ENCODE measurements around the gene PALMD.

The PALMD gene

DNA sequence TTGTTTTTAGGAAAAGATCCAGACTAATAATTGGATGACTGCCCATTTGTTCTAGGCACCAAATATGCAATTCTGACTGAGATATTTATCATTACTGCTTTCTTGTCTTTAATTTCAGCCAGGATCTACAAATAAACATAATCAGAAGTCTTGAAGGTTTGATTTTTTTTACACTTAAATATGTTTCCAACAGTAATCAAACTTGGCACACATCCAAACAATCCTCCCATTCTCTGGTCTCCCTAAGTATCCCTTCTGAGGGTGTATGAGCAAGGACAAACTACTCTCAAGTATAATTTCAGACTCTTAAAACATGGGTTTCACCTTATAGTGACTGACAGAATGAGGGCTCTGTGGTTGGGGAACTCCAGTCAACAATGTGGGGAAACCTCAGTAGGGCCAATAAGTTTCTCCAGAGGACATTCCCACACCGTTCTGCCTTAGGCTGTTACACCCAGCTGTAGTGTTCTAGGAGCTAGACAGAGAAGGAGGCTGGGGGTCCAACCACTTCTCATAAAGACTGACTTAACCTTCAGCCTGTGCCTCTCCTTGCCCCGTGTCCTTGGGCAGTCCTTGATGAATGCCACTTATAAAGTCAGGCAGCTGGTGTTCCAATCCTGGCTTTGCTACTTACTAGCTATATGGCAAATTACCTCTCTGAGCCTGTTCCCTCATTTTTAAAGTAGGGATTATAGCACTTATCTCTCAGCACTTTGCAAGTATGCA lies 1.5 kb upstream of the PALMD start:
- CTCF ChIA-PET, result interaction anchor here (1.1 to 1.5 kb wide), 2 partner anchors 10 to 13 kb away, joined by 4 to 8 read pairs; no protein-coding TSS in a partner anchor
- no peak for DNase-seq (ENCODE audit: extremely low spot score)
- POLR2A ChIA-PET, result no interaction called here
- TF ChIP-seq, protein P1, sequence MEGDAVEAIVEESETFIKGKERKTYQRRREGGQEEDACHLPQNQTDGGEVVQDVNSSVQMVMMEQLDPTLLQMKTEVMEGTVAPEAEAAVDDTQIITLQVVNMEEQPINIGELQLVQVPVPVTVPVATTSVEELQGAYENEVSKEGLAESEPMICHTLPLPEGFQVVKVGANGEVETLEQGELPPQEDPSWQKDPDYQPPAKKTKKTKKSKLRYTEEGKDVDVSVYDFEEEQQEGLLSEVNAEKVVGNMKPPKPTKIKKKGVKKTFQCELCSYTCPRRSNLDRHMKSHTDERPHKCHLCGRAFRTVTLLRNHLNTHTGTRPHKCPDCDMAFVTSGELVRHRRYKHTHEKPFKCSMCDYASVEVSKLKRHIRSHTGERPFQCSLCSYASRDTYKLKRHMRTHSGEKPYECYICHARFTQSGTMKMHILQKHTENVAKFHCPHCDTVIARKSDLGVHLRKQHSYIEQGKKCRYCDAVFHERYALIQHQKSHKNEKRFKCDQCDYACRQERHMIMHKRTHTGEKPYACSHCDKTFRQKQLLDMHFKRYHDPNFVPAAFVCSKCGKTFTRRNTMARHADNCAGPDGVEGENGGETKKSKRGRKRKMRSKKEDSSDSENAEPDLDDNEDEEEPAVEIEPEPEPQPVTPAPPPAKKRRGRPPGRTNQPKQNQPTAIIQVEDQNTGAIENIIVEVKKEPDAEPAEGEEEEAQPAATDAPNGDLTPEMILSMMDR (IDR thresholded peaks at IDR 0.05; ENCODE audit: control extremely low read depth, extremely low read depth, low read depth, missing control alignments), result no peak

DNA sequence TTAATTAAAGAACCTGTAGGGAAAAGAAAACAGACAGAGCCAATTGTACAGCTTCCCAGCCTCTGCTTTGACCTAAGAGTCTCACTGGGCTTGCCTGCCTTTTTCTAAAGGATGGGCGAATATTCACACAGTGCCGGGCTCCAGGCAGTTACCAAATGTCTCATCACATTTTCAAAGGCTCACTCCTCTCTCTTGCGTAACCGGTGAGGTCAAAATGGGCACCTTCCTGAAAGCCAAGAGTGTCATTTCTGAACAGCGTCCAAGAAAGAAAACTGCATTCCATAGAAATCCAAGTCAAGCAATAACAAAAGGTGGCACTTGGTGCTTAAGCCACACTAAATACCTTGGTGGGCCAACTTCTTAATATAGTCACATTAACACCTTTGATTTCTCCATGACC lies 710 bp upstream of the PALMD start:
- TF ChIP-seq, protein P1 (IDR thresholded peaks at IDR 0.05; ENCODE audit: control extremely low read depth, extremely low read depth, low read depth, missing control alignments), result no peak
- DNase-seq (ENCODE audit: extremely low spot score), result no peak
- POLR2A ChIA-PET, result no interaction called here
- CTCF ChIA-PET, result interaction anchor here (1.5 kb wide), 2 partner anchors 11 to 25 kb away, joined by 3 to 8 read pairs; no protein-coding TSS in a partner anchor

DNA sequence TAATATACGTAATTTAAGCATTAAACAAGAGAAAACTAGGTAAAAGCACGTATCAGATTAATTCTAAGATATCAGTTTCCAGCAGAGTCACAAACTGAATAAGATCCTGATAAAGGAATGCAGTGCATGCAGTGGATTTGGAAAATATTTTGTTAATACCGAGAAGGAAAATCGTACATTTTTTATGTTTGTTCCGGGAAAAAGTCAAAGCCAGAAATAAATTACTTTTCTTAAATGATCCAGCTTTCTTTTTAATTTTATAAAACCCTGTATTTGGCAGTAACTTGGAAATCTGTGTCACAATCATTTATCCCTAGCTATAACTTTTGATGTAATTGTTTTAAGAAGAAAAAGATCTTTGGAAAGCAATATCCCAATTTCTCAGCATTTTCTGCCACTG lies 955 bp downstream of the PALMD start:
- DNase-seq (ENCODE audit: extremely low spot score), result no peak
- CTCF ChIA-PET, result interaction anchor here (0.9 kb wide), 1 partner anchor 17 kb away, joined by 3 read pairs; no protein-coding TSS in a partner anchor
- TF ChIP-seq, protein P1 (IDR thresholded peaks at IDR 0.05; ENCODE audit: control extremely low read depth, extremely low read depth, low read depth, missing control alignments), result no peak
- POLR2A ChIA-PET, result no interaction called here

DNA sequence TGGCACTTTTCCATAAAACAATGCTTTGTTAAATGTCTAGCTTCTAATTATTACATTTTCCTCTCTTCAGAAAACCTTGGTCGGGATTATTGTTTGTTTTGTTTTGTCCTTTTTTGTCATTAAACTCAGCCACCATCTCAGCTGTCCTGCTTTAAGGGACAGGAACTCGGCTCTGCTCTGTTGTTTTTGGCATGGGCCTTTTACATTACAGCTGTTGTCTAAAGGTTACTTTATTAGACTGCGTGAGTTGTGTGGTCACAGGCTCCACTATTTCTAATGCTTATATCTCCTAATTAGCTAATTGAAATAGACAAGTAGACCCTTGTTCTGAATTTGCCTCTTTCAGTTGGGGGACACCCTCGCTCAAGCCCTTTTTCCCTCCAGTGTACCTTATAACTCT lies 1.6 kb downstream of the PALMD start:
- DNase-seq (ENCODE audit: extremely low spot score), result no peak
- ChIA-PET POLR2A (no interaction called here), CTCF (no interaction called here)
- TF ChIP-seq, protein P1 (IDR thresholded peaks at IDR 0.05; ENCODE audit: control extremely low read depth, extremely low read depth, low read depth, missing control alignments), result no peak

DNA sequence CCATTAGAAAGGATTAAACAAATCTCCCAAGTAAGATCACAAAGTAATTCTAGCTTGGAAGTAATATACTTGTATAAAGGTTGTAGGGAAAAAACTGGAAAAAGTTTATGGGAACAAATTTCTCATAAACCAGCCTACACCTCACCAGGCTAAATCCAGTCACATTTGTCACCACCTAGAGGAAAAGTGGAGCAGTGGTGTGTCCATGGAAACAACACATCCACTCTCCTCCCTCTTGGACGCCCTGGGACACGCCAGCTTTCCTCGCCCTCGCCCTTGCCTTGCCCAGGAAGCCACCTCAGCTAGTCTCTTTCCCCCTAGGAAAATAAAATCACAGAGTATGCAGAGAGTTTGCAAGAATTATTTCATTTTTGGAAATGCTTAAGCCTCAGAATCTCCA lies 2.2 kb downstream of the PALMD start:
- TF ChIP-seq, protein P1 (IDR thresholded peaks at IDR 0.05; ENCODE audit: control extremely low read depth, extremely low read depth, low read depth, missing control alignments), result no peak
- no peak for DNase-seq (ENCODE audit: extremely low spot score)
- CTCF ChIA-PET, result no interaction called here
- POLR2A ChIA-PET, result no interaction called here

DNA sequence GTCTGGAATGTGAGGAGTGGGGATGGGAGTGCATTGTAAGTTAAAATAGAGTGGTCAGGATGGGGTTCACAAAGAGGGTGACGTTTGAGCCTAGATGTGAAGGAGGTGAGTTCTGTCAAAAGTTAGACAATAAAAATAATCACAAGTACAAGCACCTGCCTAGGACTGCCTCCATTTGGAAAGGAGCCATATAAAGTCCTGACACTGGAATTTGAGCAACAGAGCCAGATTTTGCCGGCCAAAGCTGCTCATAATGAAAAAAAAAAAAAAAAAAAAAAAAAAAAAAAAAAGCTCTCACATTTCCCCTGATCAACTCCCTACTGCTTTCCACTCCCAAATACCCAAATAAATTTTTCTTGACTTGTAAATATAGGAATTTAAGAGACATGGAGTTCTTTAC lies 4.1 kb downstream of the PALMD start:
- ChIA-PET CTCF (interaction anchor here (0.7 to 1.3 kb wide), 3 partner anchors 30 to 57 kb away, joined by 3 read pairs; no protein-coding TSS in a partner anchor), POLR2A (no interaction called here)
- TF ChIP-seq, protein P1 (IDR thresholded peaks at IDR 0.05; ENCODE audit: control extremely low read depth, extremely low read depth, low read depth, missing control alignments), result no peak
- no peak for DNase-seq (ENCODE audit: extremely low spot score)
